ENCODE data around the gene TMEM145. TPM values are rescaled to one million over a fixed set of nuclear protein-coding genes. Genes with fewer than 3 reads are reported as not detected.
A peak's percentile ranks its signal among the peaks of the same experiment; 100 is the strongest.
"Not testable (repeated sequence)": the region's sequence is repeated elsewhere in the genome, so short reads cannot be mapped to it uniquely, and the experiment has no call there.

TMEM145 gene
- total RNA-seq, 1 experiment from 2014 or later = 1.2 TPM

DNA sequence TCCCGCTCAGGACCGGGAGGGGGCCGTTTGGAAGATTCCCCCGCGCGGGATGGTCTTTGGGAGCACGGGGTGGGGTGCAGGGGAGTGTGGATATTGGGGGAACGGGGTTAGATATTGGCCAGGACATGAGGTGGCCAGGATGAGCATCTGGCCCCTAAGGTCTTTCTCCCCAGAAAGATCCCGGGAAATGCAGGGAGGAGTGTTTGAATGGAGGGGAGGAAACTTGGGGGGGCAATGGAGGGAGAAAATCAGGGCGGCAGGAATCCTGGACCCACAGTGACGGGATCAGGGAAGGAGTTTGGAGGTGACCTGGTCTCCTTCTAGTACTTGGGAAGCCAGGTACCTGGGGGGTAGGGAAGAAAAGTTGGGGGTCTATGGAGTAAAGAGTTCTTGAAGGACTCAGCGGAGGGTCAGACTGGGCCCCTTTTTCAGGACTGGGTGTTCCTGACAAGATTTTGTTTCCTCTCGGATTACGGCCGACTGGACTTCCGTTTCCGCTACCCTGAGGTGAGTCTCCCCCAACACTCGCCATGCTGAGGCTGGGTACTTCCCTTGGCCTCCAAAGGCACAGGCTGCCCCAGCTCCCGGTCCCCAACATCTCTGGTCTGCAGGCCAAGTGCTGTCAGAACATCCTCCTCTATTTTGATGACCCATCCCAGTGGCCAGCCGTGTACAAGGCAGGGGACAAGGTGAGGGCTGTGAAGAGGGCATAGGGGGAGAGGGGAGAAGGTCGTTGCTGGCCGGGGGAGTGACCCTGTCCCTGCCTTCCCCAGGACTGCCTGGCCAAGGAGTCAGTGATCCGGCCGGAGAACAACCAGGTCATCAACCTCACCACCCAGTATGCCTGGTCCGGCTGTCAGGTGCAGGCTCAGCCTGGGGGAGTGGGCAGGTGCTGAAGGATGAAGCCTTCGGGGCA lies 989 bp downstream of the TMEM145 start:
- DNase-seq (ENCODE audit: low read depth) = no peak

DNA sequence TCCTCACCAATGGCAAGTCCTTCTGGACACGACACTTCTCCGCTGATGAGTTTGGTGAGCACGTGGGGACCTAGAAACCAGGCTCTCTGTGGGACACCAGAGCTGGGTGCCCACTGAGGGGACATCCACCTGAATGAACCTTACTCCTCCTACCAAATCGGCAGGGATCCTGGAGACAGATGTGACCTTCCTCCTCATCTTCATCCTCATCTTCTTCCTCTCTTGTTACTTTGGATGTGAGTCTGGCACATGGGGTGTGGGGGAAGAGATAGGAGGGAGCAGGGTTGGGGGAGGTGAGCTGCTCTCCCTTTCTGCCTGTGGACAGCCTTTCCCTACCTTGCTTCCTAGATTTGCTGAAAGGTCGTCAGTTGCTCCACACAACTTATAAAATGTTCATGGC lies 1.9 kb downstream of the TMEM145 start:
- DNase-seq (ENCODE audit: low read depth) = no peak

DNA sequence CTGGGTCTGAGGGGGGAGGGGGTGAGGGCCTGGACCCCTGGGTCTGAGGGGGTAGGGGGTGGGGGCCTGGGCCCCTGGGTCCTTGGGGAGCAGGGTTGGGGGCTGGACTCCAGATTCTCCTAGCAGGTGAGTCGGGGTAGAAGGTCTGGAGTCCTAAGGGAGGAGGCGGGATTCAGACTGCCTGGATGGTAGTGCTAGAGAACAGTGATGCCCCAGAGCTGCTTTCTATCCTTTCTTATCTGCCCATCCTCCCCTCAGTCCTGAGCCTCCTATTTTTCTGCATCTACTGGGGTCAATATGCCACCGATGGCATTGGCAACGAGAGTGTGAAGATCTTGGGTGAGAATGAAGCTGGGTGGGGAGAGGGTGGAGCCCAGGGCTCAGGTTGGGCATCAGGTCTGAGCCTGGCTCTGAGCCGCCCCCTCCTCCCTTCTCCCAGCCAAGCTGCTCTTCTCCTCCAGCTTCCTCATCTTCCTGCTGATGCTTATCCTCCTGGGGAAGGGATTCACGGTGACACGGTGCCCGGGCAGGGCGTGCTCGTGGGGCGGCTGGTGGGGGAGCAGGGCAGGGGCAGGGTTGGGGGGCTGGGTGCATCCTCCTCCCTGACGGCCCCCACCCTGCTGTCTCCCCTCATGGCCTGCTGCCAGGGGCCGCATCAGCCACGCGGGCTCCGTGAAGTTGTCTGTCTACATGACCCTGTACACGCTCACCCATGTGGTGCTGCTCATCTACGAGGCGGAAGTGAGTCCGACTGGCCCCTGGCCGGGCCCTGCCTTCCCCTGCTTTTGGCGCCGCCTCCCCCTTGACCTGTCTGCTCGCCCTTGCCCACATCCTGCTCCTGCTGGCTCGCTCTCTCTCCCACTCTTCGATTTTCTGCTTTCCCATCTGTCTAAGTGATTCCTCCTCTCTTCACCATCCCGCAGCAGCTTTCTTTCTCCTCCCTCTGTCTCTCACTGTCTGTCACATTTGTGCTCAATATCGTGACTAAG lies 3.4 kb downstream of the TMEM145 start:
- DNase-seq (ENCODE audit: low read depth) = peak; percentile 77

DNA sequence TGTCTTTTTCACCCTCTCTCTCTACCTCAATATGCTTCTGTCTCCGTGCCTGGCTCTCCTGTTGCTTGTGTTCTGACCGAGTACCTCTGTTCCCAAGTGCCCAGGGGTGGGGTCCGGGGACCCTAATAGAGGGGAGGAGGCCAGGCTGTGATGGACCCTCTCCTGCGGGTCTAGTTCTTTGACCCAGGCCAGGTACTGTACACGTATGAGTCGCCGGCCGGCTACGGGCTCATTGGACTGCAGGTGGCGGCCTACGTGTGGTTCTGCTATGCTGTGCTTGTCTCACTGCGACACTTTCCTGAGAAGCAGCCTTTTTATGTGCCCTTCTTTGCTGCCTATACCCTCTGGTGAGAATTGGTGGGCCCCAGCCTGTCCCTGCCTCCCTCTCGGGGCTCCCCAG lies 4.4 kb downstream of the TMEM145 start:
- DNase-seq (ENCODE audit: low read depth) = no peak

DNA sequence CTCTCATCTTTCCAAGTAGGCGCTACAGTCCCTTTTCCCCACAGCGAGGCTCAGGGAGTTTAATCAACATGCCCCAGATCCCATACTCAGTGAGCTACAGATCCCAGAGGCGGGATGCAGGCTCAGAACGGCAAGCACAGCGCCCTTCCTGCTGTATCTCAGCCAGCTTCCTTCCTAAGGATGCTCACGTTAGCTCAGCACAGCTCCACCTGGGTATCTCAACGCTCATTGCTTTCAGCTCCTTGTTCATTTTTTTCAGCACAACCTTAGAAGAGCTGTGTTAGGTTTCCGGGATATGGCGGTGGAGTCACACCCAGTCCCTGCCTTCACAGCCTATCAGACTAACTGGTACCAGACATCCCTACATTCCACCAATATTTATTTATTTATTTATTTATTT lies 9.2 kb downstream of the TMEM145 start:
- DNase-seq (ENCODE audit: low read depth) = no peak

DNA sequence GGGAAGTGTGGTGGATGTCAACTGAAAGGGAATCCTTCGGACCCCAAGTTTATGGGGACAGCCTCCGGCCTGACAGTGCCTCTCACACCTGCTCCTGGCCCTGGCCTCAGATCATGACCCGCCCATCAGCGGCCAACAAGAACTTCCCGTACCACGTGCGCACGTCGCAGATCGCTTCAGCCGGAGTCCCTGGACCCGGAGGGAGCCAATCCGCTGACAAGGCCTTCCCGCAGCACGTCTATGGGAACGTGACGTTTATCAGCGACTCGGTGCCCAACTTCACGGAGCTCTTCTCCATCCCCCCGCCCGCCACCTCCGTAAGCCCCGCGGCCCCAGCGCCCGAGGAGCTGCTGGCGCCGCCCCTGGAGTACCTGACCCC lies 10.4 kb downstream of the TMEM145 start:
- no peak for DNase-seq (ENCODE audit: low read depth)

DNA sequence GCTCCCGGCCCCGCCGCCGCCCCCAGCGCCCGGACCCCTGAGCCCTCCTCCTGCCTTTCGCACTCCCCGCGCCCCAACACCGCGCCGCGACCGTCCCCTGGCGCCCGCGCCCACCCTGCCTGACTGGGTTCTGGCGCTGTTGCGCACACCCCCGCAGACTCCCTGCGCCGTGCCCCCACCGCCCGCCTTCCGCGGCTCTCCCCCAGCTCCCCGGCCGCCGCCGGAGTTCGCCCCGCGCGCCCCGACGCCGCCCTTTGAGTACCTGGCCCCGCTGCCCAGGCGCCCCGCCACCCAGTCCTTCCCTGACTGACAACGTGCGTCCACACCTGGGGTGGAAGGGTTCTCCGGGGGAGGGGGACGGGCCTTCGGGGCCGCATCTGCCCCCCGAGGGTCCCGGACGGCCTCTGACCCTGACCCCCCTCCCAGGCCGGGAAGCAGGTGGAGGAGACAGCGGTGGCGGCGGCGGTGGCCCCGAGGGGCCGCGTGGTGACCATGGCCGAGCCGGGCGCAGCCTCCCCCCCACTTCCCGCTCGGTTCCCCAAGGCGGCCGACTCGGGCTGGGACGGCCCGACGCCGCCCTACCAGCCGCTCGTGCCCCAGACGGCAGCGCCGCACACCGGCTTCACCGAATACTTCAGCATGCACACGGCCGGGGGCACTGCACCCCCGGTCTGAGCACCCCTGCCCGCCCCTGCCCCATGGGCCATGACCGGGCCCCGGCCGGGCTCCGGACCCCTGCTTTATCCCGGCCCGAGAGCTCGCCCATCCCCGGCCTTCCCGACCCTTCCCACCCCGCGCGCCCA lies 10.9 kb downstream of the TMEM145 start:
- no peak for DNase-seq (ENCODE audit: low read depth)

DNA sequence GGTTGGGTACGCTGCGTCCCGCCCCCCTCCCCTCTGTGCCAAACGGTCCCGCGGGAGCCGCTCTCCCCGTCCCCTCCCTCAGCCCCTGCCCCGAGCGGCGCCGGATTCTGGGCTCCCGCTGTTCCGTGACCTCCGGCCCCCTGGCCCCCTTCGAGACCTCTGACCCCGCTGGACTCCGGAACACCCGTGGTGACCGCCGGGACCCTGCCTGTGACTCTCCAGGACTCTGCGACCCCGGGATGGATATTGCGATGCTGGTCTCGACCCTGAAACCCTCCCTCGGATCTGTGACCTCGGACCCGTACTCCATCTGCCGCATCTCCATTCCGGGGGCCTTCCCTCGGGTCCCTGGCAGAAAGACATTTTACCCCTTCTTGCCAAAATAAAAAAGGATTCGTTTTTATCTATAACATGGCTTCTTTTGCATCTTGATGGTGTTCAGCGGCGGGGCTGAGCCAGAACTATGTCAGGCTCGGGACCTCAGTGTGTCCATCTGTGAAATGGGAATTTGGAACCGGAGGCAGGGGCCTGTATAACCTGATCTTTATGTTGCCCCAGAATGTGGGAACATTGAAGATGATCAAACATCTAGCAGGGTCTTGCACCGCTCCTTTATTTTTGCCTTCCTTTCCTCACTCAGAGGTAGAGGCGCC lies 11.7 kb downstream of the TMEM145 start:
- DNase-seq (ENCODE audit: low read depth) = no peak

DNA sequence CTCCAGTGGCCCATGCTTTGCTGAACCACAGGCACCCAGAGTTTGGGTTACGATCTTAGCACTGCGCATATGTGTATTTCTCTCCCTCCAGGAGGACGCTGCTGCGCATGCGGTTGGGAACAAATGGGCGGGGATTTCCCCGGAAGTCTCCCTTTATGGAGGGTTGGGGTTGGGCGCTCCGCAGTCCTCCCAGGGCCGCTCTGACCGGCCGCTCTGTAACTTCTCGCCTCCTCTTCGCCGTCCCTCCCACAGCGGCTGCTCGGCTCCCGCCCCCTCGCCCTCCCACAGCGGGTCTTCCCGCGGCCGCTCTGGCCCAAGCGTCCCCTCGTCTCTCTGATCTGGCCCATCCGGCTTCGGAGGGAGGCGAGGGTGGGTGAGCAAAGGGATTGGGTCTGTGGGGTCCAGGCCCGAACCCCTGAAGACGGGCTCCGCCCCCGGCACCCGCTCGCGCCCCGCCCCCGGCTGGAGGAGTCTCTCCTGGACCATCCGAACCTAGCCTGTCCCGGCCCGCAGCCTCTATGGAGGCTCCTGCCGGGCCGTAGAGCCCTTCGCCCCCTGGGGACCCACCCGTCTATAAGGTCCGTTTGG lies 12.3 kb downstream of the TMEM145 start, which contains the start of gene MEGF8:
Gene MEGF8, plus strand, starts transcription at position 328 of the 588 bp plus-strand sequence. CDS start 609 bp downstream, outside the sequence.
- DNase-seq (ENCODE audit: low read depth) = peak; percentile 99

DNA sequence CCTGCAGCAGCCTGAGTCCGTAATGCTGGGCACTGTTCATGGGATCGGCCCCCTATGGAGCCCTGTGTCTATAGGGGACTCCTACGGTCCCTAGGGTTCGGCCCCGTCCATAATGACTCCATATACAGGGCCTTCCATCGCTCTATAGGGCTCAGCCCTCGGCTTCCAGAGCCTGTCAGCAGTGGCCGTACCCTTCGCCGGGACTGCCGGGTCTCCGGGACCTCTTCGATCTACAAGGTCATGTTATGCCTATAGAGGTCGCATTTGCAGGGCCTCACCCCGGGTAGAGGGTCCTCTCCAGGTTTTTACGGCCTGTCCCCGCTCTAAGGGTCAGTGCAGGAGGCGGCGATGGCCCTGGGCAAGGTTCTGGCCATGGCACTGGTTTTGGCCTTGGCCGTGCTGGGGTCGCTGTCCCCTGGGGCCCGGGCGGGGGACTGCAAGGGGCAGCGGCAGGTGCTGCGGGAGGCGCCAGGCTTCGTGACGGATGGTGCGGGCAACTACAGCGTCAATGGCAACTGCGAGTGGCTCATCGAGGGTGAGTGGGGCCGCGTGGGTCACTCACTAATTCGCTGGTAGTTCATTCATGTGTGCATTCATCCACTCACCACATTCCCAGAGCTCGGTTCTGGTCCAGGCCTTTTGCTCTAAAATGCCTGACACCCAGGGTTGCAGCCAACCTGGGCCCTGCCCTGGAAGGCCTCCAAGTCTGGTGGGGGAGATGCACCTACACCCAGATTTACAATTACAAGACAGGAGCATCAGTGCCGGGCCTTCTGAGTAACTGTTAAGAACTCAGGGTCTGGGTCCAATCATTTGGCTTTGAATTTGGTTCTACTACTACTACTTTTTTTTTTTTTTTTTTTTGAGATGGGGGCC lies 13.0 kb downstream of the TMEM145 start:
- no peak for DNase-seq (ENCODE audit: low read depth)

DNA sequence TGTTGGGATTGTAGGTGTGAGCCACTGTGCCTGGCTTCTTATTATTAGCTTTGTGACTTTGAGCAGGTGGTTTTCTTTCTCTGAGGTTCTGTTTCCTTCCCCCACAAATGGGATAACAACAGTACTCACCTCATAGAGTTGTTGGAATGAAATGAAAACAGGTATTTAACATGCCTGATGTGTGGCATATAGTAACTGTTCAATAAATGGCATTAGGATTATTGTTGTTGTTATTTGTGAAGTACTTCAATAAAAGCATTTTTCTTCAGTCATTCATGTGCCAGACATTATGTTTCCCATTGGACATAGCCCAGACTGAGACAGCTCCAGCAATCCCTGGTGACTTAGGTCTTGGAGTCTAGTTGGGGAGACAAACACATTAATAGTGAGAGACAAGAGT lies 13.9 kb downstream of the TMEM145 start:
- no peak for DNase-seq (ENCODE audit: low read depth)

DNA sequence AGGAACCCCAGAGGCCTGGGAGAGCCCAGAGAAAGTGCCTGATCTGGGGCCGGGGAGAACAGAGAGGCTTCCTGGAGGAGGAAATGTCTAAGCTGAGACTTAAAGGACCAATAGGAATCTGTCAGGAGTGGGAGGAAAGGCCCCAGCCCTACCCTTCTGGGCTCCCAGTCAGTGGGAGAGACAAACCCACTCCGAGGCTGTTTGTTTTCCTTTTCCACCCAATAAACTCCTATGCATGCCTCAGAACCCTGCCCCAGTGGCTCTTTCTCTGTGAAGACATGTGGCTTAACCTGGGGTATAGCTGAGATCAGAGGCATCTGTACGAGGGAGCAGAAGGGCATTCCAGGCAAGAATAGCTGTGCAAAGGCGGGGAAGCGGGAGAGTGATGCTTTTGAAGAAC lies 14.3 kb downstream of the TMEM145 start:
- DNase-seq (ENCODE audit: low read depth) = no peak

DNA sequence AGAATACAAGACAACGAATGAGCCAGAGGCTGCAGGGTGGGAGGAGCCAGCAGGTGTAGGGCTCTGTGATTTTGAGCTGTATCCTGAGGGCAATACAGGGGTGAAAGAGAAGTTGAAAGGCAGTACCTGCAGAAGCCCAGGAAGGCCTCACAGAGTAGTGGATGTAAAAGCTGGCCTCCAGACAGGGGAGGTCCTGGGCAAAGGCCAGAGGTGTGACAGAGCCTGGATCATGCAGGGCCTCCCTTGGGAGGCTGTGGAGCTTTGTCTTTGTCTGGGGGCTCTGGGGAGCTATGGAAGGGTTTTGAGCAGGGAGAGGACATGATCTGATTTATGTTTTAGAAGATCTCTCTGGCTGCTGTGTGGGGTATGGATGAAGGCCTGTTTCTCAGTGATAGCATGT lies 15.0 kb downstream of the TMEM145 start:
- DNase-seq (ENCODE audit: low read depth) = no peak

DNA sequence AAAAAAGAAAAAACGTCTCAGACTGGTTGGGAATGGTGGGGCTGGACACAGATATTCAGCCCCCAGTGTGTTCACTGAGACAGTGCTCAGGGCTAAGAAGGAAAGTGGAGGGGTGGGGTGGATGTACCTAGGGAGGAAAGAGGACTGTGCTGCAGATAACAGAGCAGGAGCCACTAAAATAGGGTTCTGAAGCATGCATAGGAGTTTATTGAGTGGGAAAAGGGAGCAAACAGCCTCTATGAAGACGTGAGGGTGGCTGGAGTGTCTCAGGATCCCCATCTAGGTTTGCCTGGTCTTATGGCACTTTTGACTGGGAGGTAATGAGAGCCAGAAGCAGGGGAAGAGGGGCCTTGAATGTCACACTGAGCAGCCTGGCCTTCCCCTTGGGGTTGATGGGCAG lies 15.7 kb downstream of the TMEM145 start:
- no peak for DNase-seq (ENCODE audit: low read depth)

DNA sequence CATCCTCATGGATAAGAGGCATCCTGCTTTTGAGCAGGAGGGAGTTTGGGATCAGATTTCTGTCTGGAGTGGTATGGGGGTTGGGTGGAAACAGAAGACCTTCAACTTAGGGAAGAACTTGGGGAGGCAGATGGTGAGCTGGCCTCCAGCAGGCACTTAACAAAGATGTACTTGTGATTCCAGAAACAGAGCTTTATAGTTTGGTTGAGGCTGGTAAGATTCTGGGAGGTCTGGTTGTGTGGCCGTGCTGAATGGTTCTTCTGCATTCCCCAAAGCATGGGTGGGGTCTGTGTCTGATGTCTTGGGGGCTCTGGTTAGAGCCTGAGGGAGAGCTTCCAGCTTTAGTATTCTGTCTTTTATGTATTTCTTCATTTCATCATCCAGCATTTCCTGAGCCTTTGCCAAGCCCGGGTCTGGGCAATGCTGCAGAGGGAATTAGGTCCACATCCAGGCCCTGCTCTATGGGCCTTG lies 17.2 kb downstream of the TMEM145 start:
- peak; percentile 53 for DNase-seq (ENCODE audit: low read depth)

DNA sequence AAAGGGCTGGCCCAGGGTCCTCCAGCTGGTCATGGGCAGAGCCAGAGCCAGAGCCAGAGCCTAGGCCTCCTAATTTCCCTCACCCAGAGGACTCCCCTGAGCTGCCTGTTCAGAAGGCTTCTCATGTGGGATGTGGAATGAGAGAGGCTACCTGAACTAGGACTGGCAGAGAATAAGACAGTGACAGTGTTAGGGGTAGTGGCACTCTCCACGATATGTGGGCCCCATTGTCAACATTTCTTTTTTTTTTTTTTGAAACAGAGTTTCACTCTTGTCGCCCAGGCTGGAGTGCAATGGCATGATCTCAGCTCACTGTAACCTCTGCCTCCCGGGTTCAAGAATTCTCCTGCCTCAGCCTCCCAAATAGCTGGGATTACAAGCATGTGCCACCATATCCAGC lies 18.2 kb downstream of the TMEM145 start:
- DNase-seq (ENCODE audit: low read depth) = not testable (repeated sequence)

DNA sequence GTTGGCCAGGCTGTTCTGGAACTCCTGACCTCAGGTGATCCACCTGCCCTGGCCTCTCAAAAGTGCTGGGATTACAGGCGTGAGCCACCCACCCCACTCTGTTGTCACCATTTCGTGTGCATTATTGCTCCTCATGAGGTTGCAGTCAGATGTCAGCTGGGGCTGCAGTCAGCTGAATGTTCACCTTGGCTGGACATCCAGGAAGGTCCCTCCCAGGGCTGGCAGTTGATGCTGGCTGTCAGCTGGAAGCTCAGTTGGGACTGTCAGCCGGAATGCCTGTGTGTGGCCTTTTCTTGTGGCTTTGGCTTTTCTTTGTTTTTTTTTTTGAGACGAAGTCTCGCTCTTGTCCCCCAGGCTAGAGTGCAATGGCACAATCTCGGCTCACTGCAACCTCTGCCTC lies 18.9 kb downstream of the TMEM145 start:
- no peak for DNase-seq (ENCODE audit: low read depth)

DNA sequence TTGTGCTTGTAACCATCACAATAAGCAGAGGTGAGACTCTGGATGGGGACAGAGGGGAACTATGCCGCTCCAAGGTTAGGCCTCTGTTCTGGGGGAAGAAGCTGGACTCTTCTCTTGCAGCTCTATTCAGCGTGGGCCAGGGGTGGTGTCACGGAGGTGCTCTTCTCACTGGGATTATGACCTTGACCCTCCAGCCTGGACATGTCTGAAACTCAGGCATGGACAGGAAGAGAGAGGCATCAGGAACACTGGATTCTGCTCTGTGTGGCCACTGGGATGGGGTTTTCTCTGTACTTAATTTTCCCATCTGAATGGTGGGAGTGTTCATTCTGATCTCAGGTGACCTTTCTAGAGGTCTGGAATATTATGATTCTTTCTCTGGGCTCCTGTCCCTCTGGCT lies 19.9 kb downstream of the TMEM145 start:
- DNase-seq (ENCODE audit: low read depth) = no peak

DNA sequence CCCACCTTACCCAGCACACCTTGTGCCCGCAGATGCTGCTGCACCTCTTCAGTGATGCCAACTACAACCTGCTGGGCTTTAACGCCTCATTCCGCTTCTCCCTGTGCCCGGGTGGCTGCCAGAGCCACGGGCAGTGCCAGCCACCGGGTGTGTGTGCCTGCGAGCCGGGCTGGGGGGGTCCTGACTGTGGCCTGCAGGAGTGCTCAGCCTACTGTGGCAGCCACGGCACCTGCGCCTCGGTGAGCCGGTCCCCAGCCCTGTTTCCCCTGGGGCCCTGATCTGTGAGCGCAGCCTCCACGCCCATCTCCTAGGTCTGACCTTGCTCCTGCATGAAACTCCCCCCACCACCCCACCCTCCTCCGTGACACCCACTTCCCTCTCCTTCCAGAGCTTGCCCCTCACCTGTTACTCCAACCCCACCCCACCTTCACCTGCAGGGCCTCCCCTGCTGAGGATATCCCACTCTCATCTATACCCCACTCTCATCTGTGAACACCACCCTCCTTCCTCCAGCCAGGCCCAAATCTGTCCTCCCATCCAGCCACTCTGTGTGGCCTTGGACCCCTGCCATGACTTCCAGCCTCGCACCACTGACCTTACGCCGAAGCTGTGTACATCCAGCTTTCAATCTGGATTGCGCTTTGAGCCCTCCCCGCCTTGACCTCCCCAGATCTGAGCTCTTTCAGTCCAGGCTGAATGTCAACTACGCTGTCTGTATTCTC lies 21.0 kb downstream of the TMEM145 start:
- no peak for DNase-seq (ENCODE audit: low read depth)
